Breast epithelium (tissue), 3 donors: ENCODE results near the gene GRHL3.

Source experiments
- POLR2AphosphoS5 ChIP-seq, 3 donors: sonication (generic); formaldehyde crosslinking; IDR thresholded peaks; one replicate each; pipeline ENCODE4 v1.6.1; 2017; ENCODE audit warnings: antibody characterized with exemption in 3 of 3
- TF ChIP-seq, protein P1 (sequence below), 3 donors: fragments of 450-650 bp; IDR thresholded peaks; one replicate each; pipeline ENCODE4 v1.5.1; 2016 to 2017; ENCODE audit warnings: antibody characterized with exemption in 3 of 3, mild to moderate bottlenecking in 3 of 3, moderate library complexity in 3 of 3

DNA sequence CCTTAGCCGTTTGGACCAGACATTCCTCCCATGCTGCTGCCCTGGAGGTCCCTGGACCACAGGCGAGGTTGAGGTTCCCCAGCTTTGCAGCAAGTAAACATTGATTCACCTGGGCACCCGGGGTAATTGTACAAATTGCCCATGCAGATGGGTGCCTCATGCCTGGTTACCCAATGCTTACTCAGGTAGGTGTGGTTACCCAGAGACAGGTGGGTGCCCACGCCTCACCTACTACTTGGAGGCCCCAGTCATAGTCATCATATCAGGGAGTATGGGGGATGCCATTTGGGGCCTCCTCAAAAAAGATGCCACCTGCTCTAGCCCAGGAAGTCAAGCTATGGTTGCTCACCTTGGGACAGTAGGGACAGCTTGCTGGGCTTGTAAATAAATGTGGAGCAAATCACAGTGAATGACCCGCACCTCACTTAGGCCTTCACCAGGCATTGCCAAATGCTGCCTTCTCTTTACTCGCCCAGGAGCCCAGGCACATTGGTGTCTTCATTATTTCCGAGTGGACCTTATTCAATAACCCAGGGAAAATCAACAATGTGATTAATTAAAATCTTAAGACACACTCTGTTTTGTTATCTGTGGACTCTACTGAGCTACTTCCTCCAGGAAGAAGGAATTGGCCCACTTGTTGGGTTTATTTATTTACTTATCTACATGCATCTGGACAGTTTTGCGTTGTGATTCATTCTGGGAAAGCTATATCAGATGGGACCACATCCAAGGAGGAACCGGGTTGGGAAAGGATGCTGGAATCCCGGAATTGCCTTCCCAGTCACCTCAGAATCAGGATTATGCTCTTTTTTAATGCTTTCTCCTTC, 35.6 kb upstream of the GRHL3 start:
- TF ChIP-seq, protein P1, sequence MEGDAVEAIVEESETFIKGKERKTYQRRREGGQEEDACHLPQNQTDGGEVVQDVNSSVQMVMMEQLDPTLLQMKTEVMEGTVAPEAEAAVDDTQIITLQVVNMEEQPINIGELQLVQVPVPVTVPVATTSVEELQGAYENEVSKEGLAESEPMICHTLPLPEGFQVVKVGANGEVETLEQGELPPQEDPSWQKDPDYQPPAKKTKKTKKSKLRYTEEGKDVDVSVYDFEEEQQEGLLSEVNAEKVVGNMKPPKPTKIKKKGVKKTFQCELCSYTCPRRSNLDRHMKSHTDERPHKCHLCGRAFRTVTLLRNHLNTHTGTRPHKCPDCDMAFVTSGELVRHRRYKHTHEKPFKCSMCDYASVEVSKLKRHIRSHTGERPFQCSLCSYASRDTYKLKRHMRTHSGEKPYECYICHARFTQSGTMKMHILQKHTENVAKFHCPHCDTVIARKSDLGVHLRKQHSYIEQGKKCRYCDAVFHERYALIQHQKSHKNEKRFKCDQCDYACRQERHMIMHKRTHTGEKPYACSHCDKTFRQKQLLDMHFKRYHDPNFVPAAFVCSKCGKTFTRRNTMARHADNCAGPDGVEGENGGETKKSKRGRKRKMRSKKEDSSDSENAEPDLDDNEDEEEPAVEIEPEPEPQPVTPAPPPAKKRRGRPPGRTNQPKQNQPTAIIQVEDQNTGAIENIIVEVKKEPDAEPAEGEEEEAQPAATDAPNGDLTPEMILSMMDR (IDR thresholded peaks at IDR 0.05), result no peak
- TF ChIP-seq POLR2AphosphoS5 (IDR thresholded peaks at IDR 0.05), result peak in 1 of 3 donors; percentile 60
